Duodenal mucosa (tissue), 2 donors: ENCODE results near the gene SH3BP4.

Source experiments
- H3K27ac ChIP-seq: one replicate; pipeline ENCODE4 v1.7.0; 2013; ENCODE audit warnings: low read depth, low read length
- H3K27me3 ChIP-seq, 2 donors: one replicate each; pipeline ENCODE4 v1.7.0; 2013; ENCODE audit warnings: low read length in 2 of 2, control low read depth in 1 of 2; ENCODE audit not compliant: insufficient read depth in 2 of 2, control insufficient read depth in 1 of 2
- H3K36me3 ChIP-seq, 2 donors: one replicate each; pipeline ENCODE4 v1.7.0; 2013; ENCODE audit warnings: low read length in 2 of 2, control low read depth in 1 of 2; ENCODE audit not compliant: insufficient read depth in 2 of 2, control insufficient read depth in 1 of 2
- H3K4me1 ChIP-seq, 2 donors: one replicate each; pipeline ENCODE4 v1.7.0; 2013; ENCODE audit warnings: low read length in 2 of 2, control low read depth in 1 of 2; ENCODE audit not compliant: insufficient read depth in 2 of 2, control insufficient read depth in 1 of 2
- H3K4me3 ChIP-seq, 2 donors: one replicate each; pipeline ENCODE4 v1.7.0; 2013; ENCODE audit warnings: low read length in 2 of 2, low read depth in 1 of 2
- H3K9ac ChIP-seq, 2 donors: one replicate each; pipeline ENCODE4 v1.7.0; 2013; ENCODE audit warnings: low read length in 2 of 2, low read depth in 1 of 2
- H3K9me3 ChIP-seq, 2 donors: one replicate each; pipeline ENCODE4 v1.7.0; 2013; ENCODE audit warnings: low read length in 2 of 2, control low read depth in 1 of 2; ENCODE audit not compliant: control insufficient read depth in 1 of 2

The SH3BP4 gene

GRCh38 chr2:235084424-235084823, 132.6 kb downstream of the SH3BP4 start:
- Histone ChIP-seq H3K4me1 (peaks cover 0 to 8% of the 10 kb centered on the region in 2 donors), H3K9me3 (peaks cover 0 to 4% of the 10 kb centered on the region in 2 donors), H3K9ac (no peak overlapping the region), H3K36me3 (no peaks in the 10 kb centered on the region), H3K27me3 (no peaks in the 10 kb centered on the region), H3K4me3 (no peak overlapping the region), H3K27ac (no peak overlapping the region)

GRCh38 chr2:235085476-235085875, 133.7 kb downstream of the SH3BP4 start:
- Histone ChIP-seq H3K9ac (no peak overlapping the region), H3K9me3 (peaks cover 0 to 4% of the 10 kb centered on the region in 2 donors), H3K27ac (no peak overlapping the region), H3K36me3 (no peaks in the 10 kb centered on the region), H3K27me3 (no peaks in the 10 kb centered on the region), H3K4me1 (peaks cover 0 to 8% of the 10 kb centered on the region in 2 donors), H3K4me3 (no peak overlapping the region)

GRCh38 chr2:235086481-235087184, 134.8 kb downstream of the SH3BP4 start:
- peaks cover 0 to 4% of the 10 kb centered on the region in 2 donors for H3K9me3 ChIP-seq
- no peaks in the 10 kb centered on the region for H3K27me3 ChIP-seq
- no peak overlapping the region for H3K27ac ChIP-seq
- no peak overlapping the region for H3K4me3 ChIP-seq
- H3K4me1 ChIP-seq = peaks cover 0 to 8% of the 10 kb centered on the region in 2 donors
- no peak overlapping the region for H3K9ac ChIP-seq
- no peaks in the 10 kb centered on the region for H3K36me3 ChIP-seq

DNA sequence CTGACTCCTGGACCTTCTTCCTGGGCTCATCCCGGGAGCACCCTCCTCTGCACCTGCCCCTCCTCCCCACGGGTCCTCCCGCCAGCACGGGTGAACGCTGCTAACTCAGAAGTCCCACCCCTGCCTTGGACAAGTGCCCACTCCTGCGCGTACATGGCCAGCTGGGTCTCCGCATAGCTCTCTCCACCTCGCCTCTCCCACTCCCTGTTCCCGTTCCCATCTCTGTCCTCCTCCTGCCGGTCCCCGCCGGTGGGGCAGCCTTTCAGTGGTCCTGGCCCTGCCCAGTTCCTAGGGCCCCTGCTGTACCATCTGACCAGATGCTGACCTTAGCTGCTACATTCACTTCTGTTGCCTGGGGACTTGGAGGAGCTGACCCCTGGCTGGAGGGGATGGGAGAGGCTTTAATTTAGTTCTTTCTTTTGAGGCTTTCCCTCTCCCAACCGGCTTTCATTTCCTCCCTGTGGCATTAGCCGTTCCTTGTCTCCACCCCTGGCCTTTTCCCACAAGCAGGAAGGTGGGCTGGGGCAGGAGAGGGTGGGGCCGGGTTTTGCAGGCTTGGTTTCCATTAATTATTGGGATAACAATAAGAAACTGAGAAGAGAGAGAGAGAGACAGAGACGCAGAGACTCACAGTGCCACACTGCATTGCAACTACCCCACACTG, 136.1 kb downstream of the SH3BP4 start:
- H3K4me3 ChIP-seq = peak overlapping the region; percentile 1 to 17

DNA sequence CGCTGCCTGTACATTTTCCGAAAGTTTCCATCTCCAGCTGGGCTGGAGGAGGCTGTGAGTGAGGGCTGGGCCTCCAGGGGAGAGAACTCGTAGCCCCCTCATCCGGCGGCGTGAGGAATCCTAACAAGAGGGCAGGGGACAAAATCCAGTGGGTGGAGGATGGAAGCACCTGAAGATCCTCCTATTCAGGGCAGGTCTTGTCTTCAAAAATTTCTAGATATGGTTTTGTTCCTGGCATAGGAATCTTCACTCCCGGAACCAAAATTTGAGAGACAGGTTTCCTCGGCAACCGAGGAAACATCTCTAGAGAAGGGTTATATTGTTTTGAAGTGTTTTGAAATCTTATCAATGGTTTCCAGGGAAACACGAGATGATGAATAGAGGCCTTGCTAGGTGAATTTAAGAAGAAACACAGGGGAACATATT, 136.7 kb downstream of the SH3BP4 start:
- Histone ChIP-seq H3K9ac (no peak overlapping the region), H3K27ac (no peak overlapping the region), H3K9me3 (peaks cover 0 to 4% of the 10 kb centered on the region in 2 donors), H3K27me3 (no peaks in the 10 kb centered on the region), H3K4me3 (peak overlapping the region; percentile 1 to 17), H3K4me1 (peaks cover 0 to 8% of the 10 kb centered on the region in 2 donors), H3K36me3 (no peaks in the 10 kb centered on the region)

More for the DNA sequence above, 136.1 kb downstream of the SH3BP4 start:
- no peaks in the 10 kb centered on the region for H3K36me3 ChIP-seq
- no peak overlapping the region for H3K9ac ChIP-seq
- peaks cover 0 to 4% of the 10 kb centered on the region in 2 donors for H3K9me3 ChIP-seq
- no peak overlapping the region for H3K27ac ChIP-seq
- peaks cover 0 to 8% of the 10 kb centered on the region in 2 donors for H3K4me1 ChIP-seq
- no peaks in the 10 kb centered on the region for H3K27me3 ChIP-seq

DNA sequence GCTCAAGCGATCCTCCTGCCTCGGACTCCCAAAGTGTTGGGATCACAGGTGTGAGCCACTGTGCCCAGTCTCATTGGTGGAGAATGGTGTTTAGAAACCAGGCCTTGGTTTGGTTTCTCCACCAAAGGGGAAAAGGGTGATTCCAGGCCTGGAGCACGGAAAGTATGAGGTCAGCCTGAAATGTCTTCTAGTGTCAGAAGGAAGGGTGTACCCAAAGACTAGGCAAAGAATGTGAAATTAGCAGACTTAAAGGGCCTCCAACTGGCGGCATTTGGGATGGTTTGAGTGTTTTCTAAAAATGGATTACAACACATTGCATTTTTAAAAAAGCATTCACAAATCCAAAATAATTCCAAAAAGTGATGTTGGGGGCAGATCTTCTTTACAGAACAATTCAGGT, 139.6 kb downstream of the SH3BP4 start:
- Histone ChIP-seq H3K9me3 (no peaks in the 10 kb centered on the region), H3K4me1 (peaks cover 0 to 8% of the 10 kb centered on the region in 2 donors), H3K4me3 (no peak overlapping the region), H3K9ac (no peak overlapping the region), H3K27me3 (no peaks in the 10 kb centered on the region), H3K36me3 (no peaks in the 10 kb centered on the region), H3K27ac (no peak overlapping the region)

- H3K9ac ChIP-seq = no peak overlapping the region
- peaks cover 0 to 8% of the 10 kb centered on the region in 2 donors for H3K4me1 ChIP-seq
- no peak overlapping the region for H3K27ac ChIP-seq
- H3K36me3 ChIP-seq = no peaks in the 10 kb centered on the region
- no peaks in the 10 kb centered on the region for H3K27me3 ChIP-seq
- no peak overlapping the region for H3K4me3 ChIP-seq
- H3K9me3 ChIP-seq = no peaks in the 10 kb centered on the region
Measured at GRCh38 chr2:235091983-235092382, 140.2 kb downstream of the SH3BP4 start.

GRCh38 chr2:235092433-235093223, 140.8 kb downstream of the SH3BP4 start:
- Histone ChIP-seq H3K9me3 (no peaks in the 10 kb centered on the region), H3K4me3 (no peak overlapping the region), H3K36me3 (no peaks in the 10 kb centered on the region), H3K27me3 (no peaks in the 10 kb centered on the region), H3K4me1 (peaks cover 0 to 8% of the 10 kb centered on the region in 2 donors), H3K9ac (no peak overlapping the region), H3K27ac (no peak overlapping the region)

DNA sequence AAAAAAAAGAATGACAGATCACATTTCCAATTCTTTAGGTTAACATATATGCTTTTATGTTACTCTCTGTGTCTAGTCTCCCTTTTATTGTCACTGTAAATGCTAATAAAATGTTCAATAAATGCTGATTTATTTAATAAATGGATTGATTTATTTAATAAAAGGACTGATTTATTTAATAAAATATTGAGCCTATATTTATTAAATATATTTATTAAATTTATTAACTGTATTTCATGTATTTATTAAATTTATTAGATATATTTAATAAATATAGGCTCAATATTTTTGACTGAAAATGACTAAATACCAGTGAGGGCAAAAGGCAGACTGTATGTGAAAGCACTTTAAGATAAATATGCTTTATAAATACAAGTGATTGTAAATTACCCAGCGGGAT, 142.6 kb downstream of the SH3BP4 start:
- no peaks in the 10 kb centered on the region for H3K36me3 ChIP-seq
- H3K9ac ChIP-seq = no peak overlapping the region
- no peak overlapping the region for H3K27ac ChIP-seq
- no peaks in the 10 kb centered on the region for H3K4me1 ChIP-seq
- no peak overlapping the region for H3K4me3 ChIP-seq
- H3K27me3 ChIP-seq = no peaks in the 10 kb centered on the region
- H3K9me3 ChIP-seq = no peaks in the 10 kb centered on the region

DNA sequence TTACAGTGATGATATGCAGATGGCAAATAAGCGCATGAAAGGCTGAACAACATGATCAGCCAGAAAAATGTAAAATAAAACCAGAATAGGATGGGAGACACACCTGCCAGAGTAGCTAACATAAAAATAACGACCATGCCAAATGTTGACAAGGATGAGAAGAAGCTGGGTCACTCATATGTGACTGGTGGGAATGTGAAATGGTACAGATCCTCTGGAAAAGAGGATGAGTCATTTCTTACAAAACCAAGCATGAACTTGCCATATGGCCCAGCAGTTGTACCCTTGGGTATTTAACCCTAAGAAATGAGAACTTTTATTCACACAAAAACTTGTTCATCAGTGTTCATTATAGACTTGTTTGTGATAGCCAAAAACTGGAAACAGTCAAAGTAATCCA, 143.8 kb downstream of the SH3BP4 start:
- no peak overlapping the region for H3K27ac ChIP-seq
- no peaks in the 10 kb centered on the region for H3K27me3 ChIP-seq
- no peaks in the 10 kb centered on the region for H3K4me1 ChIP-seq
- H3K9ac ChIP-seq = no peak overlapping the region
- H3K9me3 ChIP-seq = no peaks in the 10 kb centered on the region
- H3K36me3 ChIP-seq = no peaks in the 10 kb centered on the region
- H3K4me3 ChIP-seq = no peak overlapping the region
